ENCODE measurements around the gene ITGB5. TPM values are rescaled to one million over a fixed set of nuclear protein-coding genes. Genes with fewer than 3 reads are reported as not detected.

Gene ITGB5
- total RNA-seq, 1 experiment from 2014 or later, result 77.8 TPM

MicroRNAs within 50 kb of the gene (microRNA counts, 767-probe panel; counts per million panel counts)
- microRNA hsa-miR-544b, result not detected

Small RNA genes lying within 50 kb of the gene (microRNA-seq; reads per million reads assigned to microRNA genes)
- not detected for gene MIR544B (ENCODE audit: borderline number of aligned reads)

Other genes starting within 250 kb of the ITGB5 start
- 41.3 TPM for gene UMPS, start 156.9 kb downstream of the ITGB5 start, total RNA-seq (2021; ENCODE audit: unreplicated experiment)
- gene MUC13, start 47.4 kb upstream of the ITGB5 start, total RNA-seq (2021; ENCODE audit: unreplicated experiment), result 0.44 TPM
- 2.6 TPM for gene HEG1, start 168.6 kb upstream of the ITGB5 start, total RNA-seq (2021; ENCODE audit: unreplicated experiment)